Measurements from ENCODE around the gene POLR2H.
A peak's percentile ranks its signal among the peaks of the same experiment; 100 is the strongest.

Gene POLR2H

GRCh38 chr3:184405075-184406030 lies 43.8 kb downstream of the POLR2H start:
- H3K36me3 ChIP-seq (ENCODE audit: insufficient read depth, low read length): no peaks in the 10 kb centered on the region
- H3K4me1 ChIP-seq (ENCODE audit: control insufficient read depth, insufficient read depth, low read length): no peaks in the 10 kb centered on the region
- H3K4me3 ChIP-seq (ENCODE audit: low read length): no peak overlapping the region
- H3K27me3 ChIP-seq (ENCODE audit: control insufficient read depth, insufficient read depth, low read length): peaks cover 57% of the 10 kb centered on the region
- no peaks in the 10 kb centered on the region for H3K9me3 ChIP-seq (replicated peaks; ENCODE audit: low read length)
- H3K9ac ChIP-seq (ENCODE audit: low read depth, low read length): no peak overlapping the region
- no peak overlapping the region for H3K4me2 ChIP-seq (ENCODE audit: low read length)

- Histone ChIP-seq H3K4me1 (ENCODE audit: control insufficient read depth, insufficient read depth, low read length) (no peaks in the 10 kb centered on the region), H3K4me2 (ENCODE audit: low read length) (no peak overlapping the region), H3K27me3 (ENCODE audit: control insufficient read depth, insufficient read depth, low read length) (peaks cover 34% of the 10 kb centered on the region), H3K9ac (ENCODE audit: low read depth, low read length) (no peak overlapping the region), H3K9me3 (replicated peaks; ENCODE audit: low read length) (no peaks in the 10 kb centered on the region), H3K4me3 (ENCODE audit: low read length) (no peak overlapping the region), H3K36me3 (ENCODE audit: insufficient read depth, low read length) (no peaks in the 10 kb centered on the region)
Observed at GRCh38 chr3:184409331-184409926, 47.9 kb downstream of the POLR2H start.

- Histone ChIP-seq H3K4me1 (ENCODE audit: control insufficient read depth, insufficient read depth, low read length) (no peaks in the 10 kb centered on the region), H3K36me3 (ENCODE audit: insufficient read depth, low read length) (no peaks in the 10 kb centered on the region), H3K9ac (ENCODE audit: low read depth, low read length) (no peak overlapping the region), H3K27me3 (ENCODE audit: control insufficient read depth, insufficient read depth, low read length) (peaks cover 33% of the 10 kb centered on the region), H3K9me3 (replicated peaks; ENCODE audit: low read length) (no peaks in the 10 kb centered on the region), H3K4me2 (ENCODE audit: low read length) (no peak overlapping the region), H3K4me3 (ENCODE audit: low read length) (no peak overlapping the region)
Observed at GRCh38 chr3:184409946-184410500, 48.5 kb downstream of the POLR2H start.

- H3K9me3 ChIP-seq (replicated peaks; ENCODE audit: low read length): no peaks in the 10 kb centered on the region
- H3K4me3 ChIP-seq (ENCODE audit: low read length): no peak overlapping the region
- peaks cover 19% of the 10 kb centered on the region for H3K27me3 ChIP-seq (ENCODE audit: control insufficient read depth, insufficient read depth, low read length)
- no peak overlapping the region for H3K9ac ChIP-seq (ENCODE audit: low read depth, low read length)
- H3K4me2 ChIP-seq (ENCODE audit: low read length): no peak overlapping the region
- no peaks in the 10 kb centered on the region for H3K4me1 ChIP-seq (ENCODE audit: control insufficient read depth, insufficient read depth, low read length)
- no peaks in the 10 kb centered on the region for H3K36me3 ChIP-seq (ENCODE audit: insufficient read depth, low read length)
Observed at GRCh38 chr3:184414418-184415202, 53.1 kb downstream of the POLR2H start.

- no peak overlapping the region for H3K9ac ChIP-seq (ENCODE audit: low read depth, low read length)
- H3K36me3 ChIP-seq (ENCODE audit: insufficient read depth, low read length): no peaks in the 10 kb centered on the region
- no peaks in the 10 kb centered on the region for H3K9me3 ChIP-seq (replicated peaks; ENCODE audit: low read length)
- H3K27me3 ChIP-seq (ENCODE audit: control insufficient read depth, insufficient read depth, low read length): peaks cover 19% of the 10 kb centered on the region
- H3K4me1 ChIP-seq (ENCODE audit: control insufficient read depth, insufficient read depth, low read length): no peaks in the 10 kb centered on the region
- no peak overlapping the region for H3K4me3 ChIP-seq (ENCODE audit: low read length)
- no peak overlapping the region for H3K4me2 ChIP-seq (ENCODE audit: low read length)
Observed at GRCh38 chr3:184415203-184415490, 53.6 kb downstream of the POLR2H start.

- no peaks in the 10 kb centered on the region for H3K4me1 ChIP-seq (ENCODE audit: control insufficient read depth, insufficient read depth, low read length)
- no peaks in the 10 kb centered on the region for H3K9me3 ChIP-seq (replicated peaks; ENCODE audit: low read length)
- H3K4me3 ChIP-seq (ENCODE audit: low read length): no peak overlapping the region
- H3K9ac ChIP-seq (ENCODE audit: low read depth, low read length): no peak overlapping the region
- no peaks in the 10 kb centered on the region for H3K36me3 ChIP-seq (ENCODE audit: insufficient read depth, low read length)
- peaks cover 14% of the 10 kb centered on the region for H3K27me3 ChIP-seq (ENCODE audit: control insufficient read depth, insufficient read depth, low read length)
- no peak overlapping the region for H3K4me2 ChIP-seq (ENCODE audit: low read length)
Observed at GRCh38 chr3:184417619-184418327, 56.3 kb downstream of the POLR2H start.

Small RNA genes lying within 50 kb of the gene (small RNA-seq; reads per million reads assigned to genes)
- gene SNORD66: 778 reads per million, percentile 99 among the genes with 10 or more reads in this experiment
